NOMO-1 treated with dmso at 0.1 percent for 144 hours (cell line): Measurements from ENCODE around the gene PMVK.

Source experiments
- DNase-seq: peaks from one replicate; lab custom pipeline; 2025; ENCODE audit not compliant: unreplicated experiment; lab: John Stamatoyannopoulos, UW

Gene PMVK

DNA sequence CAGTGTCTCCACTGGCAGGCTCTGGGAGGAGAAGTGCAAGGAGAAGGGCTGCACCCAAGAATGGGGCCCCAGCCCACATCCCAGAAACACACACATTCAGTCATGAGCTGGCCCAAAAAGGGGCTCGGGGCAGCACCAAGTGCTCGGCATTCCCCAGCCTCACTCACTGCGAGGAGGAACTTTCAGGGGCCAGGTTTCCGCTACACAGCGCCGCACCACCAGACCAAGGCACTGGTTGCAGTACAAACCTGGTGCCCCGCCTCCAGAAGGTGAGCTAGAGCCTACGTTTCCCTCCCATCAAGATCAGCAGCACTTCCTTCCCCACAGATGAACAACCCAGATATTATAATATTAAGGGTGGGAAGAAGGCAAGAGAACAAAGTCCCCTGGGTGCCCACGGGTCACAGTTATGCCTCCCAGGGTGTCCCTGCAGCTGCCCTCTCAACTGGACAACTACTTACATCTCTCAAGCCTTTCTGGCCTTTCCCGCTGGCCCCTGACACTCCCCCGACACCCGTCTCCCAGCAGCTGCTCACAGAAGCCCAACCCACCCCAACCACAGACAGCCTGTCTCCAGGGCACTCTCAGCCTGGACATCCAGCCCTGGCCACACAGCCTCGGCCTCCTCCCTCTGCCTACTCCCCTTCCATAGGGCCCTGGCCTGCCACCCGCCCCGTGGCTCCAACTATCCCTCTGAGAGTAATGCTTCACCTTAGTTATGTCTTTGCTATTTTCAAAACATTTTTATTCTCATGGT, 15.6 kb upstream of the PMVK start:
- no peak for DNase-seq

DNA sequence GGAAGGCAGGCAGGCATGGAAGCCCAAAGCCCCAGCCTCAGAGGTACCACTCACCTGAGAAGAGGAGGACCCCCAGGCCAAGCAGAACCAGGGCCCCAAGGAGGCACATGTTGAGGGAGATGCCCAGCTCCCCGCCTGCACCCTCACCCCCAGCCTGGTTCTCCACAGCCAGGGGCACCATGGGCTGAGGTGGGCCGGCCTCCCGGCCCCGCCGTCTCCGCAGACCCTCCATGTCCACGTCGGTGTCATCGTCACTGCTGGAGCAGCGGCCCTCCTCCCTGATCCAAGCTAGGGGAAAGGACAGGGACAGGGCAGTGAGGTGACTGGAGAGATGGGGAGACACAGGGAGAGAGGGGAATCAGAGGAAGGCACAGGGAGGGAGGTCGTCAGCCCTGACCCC, 11.6 kb upstream of the PMVK start:
- DNase-seq = no peak

DNA sequence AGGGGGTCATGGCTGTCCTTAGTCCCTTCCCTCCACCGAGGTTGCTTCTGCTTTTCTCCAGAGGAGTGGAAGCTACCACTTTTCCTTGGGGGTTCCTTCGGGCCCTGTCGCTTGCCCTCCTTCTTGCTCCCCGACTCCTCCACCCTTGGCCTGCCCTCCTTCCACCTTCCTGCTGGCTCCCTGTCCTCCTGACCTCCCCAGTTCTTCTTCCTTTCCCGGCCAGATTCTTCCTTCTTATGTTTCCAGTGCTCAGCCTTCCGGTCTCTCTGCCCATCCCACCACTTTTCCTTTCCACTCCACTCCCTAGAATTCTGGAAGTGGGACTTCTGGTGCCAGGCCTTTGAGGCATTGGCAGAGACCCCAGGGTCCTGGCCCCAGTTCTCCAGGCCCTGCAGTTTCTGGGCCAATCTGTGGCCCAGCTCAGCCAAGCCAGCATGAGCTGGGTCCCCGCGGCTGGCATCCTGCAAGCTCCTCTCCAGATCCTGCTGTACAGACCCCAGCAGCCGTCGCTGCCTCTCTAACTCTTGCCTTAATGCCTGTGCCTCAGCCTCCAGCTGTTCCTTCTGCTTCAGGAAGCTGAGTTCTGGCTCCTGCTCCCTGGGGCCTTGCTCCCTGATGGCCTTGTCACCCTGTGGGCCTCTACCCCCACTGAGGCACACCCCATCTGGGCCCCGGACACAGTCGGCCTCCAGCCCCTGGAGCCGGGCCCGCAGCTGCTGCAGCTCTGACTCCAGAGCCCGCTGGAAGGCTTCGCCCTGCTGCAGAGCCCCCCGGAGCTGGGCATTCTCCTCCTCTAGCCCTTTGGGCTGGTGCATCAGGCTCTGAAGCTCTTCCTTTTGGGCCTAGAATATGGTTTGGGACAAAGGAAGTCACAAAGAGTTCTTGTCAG, 9.7 kb upstream of the PMVK start:
- no peak for DNase-seq

DNA sequence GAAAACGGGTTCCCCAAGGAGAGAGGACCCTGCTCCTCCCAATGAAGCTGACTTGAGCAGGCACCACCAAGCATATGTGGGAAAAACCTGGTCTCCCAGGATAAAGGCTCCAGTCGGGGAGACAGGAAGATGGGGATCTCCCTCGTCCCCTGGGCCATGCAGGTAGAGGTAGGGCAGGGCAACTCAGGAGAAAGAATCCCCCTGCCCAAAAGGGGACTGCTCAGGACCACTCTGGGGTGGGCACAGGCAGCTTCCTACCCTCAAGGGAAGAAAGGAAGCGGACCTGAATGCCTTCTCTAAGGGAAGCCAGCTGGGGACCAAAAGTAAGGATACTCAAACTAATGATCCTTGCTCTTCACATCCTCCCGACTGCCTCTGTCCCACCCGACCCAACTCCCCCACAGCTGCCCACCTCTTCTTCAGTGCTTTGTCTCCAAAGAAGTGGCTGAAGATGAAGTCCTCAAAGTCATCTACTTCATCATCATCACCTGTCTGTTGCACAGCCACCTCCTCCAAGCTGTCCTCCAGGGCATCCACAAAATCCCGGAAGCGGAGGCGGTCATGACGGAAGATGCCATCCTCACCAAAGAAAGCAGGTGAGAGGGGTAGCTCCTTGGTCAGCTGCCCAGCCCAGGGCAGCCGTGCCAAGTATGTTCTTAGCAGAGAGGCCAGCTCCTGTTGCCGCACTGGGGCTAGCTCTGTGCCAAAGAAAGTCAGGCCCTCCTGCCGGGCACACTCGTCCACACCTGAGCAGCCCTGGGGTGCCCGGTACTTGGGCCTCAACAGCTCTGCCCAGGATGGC, 8.8 kb upstream of the PMVK start:
- no peak for DNase-seq

DNA sequence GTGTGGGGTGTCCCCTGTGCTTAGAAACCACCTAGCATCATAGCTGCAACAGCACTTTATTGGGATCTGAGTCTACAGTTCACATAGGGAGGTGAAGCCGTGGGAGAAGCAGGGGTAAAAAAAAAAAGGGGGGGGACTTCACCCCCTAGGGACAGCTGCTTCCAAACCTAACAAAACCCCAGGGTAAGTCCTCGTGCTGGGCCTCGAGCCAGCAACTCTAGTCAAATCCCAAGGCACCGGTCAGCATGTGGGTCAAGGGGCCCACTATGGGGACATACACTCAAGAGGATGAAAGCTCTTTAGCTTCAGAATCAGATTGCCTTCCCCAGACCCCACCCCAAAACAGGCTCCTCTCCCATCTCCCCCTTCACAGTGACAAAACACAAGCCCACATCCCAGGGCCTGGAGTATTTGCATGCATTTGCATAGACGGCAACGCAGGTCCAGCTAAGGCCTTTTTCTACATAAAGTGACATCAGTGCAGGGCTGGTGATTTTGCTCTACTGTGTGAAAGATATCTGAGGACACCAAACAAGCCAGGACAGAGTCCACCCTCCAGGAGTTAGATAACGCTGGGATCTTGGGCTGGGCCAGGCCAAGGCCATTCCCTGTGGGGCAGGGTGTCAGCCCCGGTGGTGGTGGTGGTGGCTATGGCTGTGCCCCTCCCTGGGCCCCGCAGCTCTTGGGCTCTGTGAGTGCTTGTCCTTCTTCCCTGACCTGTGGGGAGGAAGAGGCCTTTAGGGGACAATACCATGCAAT, 8.1 kb upstream of the PMVK start:
- DNase-seq = no peak

DNA sequence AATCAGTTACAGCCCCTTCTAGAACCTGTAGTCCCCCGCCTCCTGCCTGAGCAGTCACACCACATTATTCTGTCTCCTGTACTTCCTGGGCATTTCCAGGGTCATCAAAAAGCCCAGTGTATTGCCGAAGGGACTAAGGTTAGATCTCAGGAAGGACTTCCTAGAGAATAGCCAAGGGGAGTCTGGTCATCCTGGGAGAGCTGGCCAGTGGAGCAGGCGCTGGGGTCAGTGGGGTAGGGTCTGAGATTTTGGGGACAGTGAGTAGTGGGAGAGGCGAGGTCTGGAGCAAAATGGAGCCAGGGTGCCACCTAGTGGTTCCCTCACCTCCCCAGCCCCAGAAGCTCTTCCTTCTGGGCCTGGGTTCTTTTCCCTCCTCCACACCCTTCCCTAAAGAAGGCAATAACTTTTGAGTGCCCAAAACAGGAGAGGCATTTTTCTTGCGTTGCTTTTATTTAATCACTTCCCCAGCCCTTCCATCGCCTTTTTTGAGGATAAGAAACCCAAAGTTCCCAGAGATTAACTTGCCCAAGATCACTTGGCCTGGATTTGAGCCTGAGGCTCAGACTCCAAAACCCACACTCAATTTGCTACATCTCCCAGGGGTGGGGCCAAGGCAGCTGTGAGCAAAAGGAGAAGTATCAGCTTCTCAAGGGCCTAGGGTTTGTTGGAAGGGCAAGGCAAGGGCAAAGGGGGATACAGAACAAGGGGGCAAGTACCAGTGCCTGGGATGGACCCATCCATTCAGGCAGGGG, 7.3 kb upstream of the PMVK start:
- DNase-seq = peak; percentile 66

DNA sequence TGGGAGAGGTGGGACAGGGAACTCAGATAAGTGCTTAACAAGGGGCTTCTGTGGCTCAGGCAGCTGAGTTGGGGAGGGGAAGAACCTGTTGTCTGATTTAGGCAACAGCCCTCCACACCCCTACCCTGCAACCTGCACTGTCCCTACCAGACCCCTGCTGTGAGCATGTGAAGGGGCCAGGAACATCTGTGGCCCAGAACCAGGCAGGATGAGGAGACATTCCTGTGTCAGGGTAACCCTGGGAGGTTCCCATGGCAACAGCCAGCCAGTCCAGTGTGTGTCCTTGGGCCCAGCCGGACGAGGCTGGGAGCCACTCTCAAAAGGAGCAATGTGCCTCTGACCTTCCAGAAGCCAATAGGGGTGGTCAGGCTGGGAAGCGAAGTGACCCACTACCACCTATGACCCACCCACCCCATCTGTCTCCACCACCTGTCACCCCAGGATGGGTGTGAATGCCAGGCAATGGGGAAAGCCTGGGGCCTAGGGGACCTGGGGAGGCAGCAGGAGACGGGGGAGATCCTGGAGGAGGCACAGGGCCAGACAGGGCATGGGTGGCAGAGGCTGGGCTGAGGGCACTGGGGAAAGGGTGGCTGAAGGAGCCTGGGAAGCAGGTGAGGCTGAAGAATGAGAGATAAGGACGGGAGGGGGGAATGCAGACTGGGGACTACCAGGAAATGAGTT, 5.0 kb upstream of the PMVK start:
- DNase-seq = no peak

DNA sequence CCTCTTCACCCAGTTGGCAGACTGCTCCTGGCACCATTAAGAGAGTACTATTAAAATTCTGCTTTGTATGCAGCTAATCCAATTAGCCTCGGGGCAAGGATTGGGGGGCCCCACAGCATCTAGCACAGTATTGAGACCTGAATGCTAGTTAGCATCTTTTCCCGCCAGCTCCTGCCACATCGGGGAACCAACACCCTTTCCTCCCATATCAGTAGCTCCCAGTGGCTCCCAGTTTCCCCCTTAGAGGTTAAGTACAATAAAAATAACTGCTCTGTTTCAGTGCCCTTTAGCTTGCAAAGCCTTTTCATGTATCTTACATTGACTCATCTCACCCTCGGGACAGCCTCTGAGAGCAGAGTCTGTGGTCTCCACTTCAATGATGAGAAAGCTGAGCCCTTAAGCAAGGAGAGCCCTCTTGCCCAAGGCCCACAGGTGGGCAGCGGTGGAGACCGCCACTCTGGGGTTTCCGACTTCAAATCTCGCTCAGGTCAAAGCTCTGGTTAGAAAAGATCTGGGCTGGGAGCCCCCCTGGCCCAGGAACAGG, 4.2 kb upstream of the PMVK start:
- DNase-seq = no peak

DNA sequence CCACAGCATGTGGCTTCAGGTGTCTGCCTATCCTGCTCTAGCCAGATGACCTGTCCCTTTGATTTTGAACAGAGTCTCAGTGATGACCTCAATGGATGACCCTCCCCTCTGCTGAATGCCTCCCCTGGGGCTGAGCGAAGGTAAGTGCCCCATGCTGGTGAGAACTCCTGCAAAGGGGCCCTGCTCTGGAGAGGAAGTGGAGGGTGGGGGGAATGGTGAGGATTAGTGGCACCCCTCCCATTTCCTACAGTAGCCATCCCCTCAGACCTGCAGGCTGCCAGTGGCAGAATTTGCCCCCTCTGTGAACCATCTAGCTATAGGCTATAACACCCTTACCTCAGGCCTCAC, 3.7 kb upstream of the PMVK start:
- no peak for DNase-seq

DNA sequence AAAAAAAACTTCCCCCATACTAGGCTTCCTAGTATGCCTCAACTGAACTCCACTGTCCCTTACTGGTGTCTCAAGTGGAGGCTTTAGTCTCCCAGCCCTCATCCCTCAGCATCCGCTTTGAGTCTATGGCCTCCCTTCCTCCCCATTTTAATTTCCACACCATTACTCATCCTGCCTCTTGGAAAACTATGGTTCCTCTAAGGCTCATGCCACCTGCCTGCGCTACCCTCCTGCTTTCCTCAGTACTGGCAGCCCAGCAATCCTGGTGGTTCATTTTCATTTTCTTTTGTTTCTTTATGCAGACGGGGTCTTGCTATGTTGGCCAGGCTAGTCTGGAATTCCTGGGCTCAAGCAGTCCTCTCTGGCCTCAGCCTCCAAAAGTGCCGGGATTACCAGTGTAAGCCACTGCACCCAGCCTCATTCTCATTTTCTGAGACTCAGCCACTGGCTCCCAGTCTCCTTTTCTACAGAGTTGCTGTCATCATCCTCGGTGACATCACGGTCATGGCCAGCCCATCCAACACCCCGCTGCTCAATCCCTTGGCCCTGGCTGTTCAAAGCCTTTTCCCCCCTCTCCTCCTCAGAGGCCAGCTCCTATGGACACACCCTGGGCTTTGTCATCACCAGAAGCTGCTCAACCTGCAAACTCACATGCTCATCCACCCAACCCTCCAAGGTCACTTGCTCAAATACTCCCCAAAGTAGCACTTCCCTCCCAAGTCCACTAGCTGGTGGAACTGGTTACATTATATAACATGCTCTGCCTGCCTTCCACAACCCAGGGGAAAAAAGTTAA, 2.3 kb upstream of the PMVK start:
- no peak for DNase-seq

DNA sequence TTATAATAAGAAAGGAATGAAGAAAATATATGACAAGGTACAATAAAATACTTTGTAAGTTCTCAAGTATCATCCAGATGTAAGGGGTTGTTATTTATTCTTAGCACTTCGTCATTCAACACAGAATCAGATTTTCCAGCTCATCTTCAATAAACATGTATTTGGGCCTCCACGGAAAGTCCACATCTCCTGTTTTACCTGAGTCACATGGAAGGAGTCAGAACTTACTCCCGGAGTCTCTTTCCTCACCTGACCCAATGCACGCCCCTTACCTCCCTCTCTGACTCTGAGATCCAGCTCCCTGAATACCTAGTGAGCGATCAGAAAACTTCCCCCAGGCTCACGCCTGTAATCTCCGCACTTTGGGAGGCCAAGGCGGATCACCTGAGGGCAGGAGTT, 1.5 kb upstream of the PMVK start:
- no peak for DNase-seq

DNA sequence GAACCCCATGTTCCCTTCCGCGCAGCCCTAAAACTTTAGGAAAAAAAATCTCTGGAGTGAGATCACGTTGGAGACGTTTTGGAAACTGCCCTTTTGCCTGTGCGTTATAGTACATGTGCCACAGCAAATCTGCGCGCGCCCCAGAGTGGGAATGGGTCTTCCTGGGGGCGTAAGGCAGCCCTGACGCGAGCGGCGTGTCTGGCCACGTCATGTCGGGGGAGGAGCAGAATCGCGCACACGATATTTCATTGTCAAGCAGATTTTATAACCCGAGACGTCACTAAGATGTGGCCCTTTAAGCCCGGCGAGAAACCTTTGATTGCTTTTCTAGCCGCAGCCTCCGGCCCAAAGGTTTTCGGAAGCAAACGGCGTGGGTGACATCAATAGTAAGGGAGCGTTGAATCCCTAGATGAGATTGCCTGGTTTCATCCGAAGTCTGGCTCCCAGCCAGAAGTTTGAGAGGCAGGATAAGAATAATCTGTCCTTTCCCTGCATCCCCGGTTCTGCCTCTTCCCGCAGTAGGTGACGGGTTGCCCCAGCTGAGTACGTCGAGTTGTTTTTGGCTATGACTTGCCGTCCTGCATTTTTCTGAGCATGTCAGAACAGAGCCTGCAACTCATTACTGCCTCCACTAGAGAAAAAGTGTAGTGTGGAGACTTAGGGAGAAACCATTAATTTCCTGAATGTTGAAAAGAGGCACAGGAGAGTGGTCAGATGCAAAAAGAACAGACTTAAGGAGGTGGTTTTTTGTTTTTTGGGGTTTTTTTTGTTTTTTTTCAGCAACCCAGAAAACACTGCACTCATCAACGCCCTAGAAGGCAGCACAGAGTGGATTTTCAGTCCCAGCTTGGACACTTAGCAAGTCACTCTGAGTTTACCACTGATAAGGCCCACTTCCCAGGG, 817 bp upstream of the PMVK start:
- DNase-seq = peak; percentile 92

DNA sequence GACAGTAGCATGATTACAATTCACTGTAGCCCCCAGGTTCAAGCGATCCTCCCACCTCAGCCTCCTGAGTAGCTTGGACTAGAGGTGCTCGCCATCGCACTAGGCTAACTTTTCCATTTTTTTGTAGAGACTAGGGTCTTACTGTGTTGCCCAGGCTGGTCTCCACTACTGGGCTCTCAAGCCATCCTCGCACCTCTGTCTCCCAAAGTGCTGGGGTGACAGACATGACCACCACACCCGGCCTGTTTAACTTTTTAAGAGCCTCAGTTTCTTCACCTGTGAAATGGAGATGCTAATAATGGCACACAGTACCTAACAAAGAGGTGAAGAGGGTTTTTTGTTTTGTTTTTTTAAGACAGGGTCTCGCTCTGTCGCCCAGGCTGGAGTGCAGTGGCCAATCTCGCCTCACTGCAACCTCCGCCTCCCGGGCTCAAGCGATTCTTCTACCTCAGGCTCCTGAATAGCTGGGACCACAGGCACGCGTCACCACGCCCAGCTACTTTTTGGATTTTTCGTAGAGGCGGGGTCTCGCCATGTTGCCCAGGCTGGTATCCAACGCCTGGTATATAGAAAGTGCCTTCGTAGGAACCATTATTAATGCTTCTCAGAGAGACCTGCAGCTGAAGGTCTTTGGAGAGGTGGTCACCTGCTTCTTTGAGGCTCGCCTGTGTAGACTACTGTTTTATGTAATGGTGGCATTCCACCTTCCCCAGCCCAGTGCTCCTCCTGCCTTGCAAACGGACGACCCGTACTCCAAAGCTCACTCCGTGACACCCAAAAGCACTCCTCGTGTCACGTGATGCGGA, 567 bp downstream of the PMVK start:
- DNase-seq = no peak

DNA sequence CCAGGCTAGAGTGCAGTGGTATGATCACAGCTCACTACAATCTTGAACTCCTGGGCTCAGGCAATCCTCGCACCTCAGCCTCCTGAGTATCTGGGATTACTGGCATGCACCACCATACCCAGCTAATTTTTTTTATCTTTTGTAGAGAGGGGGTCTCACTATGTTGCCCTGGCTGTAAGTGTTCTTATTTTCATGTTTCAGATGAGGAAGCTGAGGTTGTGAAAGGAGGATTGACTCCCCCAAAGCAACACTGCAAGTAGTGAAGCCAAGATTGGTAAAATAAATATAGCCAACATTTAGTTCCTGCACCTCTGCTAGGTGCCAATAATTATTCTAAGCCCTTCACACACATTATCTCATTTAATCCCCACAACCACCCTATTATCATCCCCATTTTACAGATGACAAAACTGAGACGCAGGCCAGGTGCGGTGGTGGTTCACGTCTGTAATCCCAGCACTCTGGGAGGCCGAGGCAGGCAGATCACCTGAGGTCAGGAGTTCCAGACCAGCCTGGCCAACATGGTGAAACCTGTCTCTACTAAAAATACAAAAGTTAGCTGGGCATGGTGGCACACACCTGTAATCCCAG, 2.1 kb downstream of the PMVK start:
- no peak for DNase-seq

DNA sequence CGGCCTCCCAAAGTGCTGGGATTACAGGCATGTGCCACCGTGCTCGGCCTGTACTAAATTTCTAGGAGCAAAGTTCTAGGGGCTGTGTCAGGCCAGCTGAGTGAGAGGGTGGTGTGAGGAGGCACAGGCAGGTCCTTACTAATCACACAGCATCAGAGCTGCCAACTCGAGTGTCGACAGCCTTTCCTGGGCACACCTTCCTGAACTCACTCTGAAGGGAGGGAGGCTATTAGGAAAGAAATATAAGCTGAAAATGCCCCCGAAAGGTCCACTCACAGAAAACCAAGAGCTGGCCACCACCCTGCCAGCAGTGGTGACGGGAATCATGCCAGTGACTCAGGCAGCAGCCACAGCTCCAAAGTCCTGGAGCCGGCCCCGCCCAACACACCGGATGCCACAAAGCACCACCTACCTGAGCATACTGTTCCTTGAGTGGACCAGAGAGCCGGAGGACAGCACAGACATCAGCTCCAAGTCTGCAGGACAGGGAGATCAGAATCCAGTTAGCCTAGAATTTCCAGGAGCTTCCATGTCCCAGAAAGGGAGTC, 4.5 kb downstream of the PMVK start:
- no peak for DNase-seq

DNA sequence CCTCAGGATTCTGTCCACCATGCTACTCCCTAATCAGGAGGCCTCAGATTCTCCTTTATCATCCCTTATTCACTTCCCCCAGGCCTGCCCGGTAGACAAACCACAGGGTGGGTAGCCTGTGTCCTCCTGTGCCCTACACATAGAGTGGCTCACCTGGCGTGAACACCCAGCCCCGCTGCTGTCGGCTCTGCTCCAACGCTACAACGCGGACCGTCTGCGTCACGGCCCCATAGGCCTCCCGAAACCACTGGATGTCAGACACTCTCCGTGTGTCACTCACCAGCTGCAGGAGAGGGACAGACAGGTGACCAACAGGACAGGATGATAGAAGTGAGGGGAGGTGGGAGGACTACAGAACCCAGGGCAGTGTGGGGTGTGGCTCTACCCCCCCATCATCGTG, 10.3 kb downstream of the PMVK start:
- DNase-seq = no peak
